PC-3 (cell line): ENCODE results near the gene CMTM3.

Source experiments
- CTCF ChIP-seq: fragments of 300-600 bp; sonication (generic); conservative IDR thresholded peaks from 2 replicates; pipeline ENCODE4 v1.5.1; 2017; ENCODE audit warnings: antibody characterized with exemption, low read depth, mild to moderate bottlenecking, low read length
- EZH2 ChIP-seq: fragments of 300-600 bp; sonication (generic); IDR thresholded peaks from one replicate; pipeline ENCODE4 v1.6.1; 2017; ENCODE audit warnings: antibody characterized with exemption, mild to moderate bottlenecking, low read length; ENCODE audit not compliant: unreplicated experiment

- no peak for TF ChIP-seq CTCF
- no peak for TF ChIP-seq EZH2
Measured at GRCh38 chr16:66585481-66586239, 18.8 kb upstream of the CMTM3 start.
